Measurements from ENCODE around the gene CAP2. TPM values are rescaled to one million over a fixed set of nuclear protein-coding genes. Genes with fewer than 3 reads are reported as not detected.

CAP2 gene
- total RNA-seq, 1 experiment from 2014 or later, result 45.1 TPM

Other genes with a start within 250 kb of the CAP2 start
- gene RBM24, start 112.2 kb upstream of the CAP2 start, total RNA-seq (2014; rRNA removed), result 40.5 and 60.7 TPM in 2 replicates
- gene FAM8A1, start 206.7 kb downstream of the CAP2 start, total RNA-seq (2014; rRNA removed), result 9.4 and 13.4 TPM in 2 replicates